Left hindlimb (tissue), 1 donor: ENCODE measurements around the gene HSD17B3.

Experiments used
- DNase-seq: peaks from one replicate; pipeline ENCODE4 v3.0.0-alpha.2; 2018

The HSD17B3 gene

DNA sequence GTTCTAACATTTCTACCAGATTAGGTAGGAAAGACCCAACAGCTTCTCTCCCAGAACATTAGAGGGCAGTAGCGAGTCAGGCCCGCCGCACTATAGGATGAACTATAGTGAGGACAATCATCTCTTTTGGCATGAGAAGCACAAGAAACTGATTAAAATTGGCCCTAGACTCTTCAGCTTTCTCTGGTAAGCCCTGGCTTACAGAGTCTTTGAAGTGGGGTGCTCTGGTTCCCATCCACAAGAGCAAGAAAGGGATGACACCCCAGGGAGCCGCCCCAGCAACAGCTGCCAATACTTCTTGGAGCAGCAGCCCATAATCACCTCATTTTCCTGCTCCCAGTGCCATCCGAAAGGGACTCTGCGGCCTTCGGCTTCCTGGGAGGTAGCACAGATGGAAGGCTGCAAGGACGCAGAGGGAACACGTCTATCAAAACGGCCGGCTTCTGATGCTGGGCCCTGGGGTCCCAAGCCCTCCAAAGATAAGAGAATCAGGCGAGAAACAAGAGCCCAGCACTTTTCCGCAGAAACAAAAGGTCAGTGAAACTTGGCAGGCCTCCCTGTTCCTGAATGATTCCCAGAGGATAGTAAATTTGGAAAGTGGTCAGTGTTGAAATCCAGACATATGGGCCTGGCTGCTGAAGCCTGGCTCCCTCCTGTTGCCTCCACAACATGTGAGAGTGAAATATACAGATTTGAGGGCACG, 69.3 kb downstream of the HSD17B3 start:
- peak; percentile 81 for DNase-seq

DNA sequence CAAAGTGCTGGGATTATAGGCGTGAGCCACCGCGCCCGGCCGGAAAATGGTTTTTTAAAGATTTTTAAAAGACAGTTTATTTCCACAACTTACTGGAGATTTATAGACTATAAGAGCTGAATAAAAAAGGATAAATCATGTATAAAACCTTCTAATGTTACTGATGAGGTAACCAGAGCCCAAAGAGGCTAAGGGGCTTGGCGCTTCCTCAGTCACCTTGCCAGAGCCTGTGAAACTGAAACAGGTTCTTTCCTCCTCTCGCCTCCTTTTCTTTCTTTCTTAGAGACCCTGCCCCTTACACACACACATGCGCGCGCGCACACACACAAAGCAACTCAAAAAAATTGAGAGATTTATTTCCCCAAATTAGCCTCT, 69.8 kb downstream of the HSD17B3 start:
- no peak for DNase-seq

DNA sequence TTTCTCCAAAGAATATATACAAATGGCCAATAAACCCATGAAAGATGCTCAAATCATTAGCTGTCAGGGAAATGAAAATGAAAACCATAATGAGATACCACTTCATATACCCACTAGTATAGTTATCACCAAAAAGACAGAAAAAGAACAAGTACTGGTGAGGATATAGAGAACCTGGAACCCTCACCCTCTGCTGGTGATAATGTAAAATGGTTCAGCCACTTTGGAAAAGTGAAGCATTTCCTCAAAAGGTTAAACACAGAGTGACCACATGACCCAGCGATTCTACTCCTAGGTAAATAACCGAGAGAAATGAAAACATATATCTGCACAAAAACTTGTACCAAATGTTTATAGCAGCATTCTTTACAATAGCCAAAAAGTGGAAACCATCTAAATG, 72.0 kb downstream of the HSD17B3 start:
- no peak for DNase-seq

DNA sequence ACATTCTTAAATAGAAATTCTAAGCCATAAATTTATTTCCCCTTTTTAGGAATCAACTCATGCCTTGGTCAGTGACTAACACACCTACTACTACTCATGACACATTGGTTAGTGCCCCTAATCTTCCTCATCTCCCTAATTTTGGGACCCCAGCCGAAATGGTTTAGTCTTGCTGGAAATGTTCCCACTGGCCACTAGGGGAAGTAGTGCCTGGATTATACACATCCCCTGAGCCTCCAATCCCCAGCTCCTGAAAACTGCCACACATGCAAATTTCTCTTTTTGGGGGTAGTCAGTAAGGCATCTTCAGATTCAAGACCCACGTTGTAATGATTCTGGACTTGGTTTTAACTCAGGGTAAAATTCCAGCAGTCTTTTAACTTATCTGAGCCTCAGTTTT, 79.8 kb downstream of the HSD17B3 start:
- DNase-seq: no peak

DNA sequence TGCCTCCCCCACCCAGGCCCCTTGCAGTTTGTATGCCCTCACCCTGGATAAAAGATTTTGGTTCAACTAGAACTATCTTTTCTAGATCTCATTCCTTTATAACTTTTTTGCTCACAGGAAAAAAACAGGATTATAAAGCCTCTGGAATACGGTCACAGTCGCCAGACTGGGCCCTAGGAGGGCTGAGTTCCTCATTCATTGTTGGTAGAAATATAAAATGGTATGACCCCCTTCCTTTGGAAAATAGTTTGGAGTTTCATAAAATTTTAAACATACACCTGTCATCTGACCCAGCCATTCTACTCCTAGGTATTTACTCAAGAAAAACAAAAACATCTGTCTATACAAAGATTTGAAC, 82.1 kb downstream of the HSD17B3 start:
- no peak for DNase-seq

DNA sequence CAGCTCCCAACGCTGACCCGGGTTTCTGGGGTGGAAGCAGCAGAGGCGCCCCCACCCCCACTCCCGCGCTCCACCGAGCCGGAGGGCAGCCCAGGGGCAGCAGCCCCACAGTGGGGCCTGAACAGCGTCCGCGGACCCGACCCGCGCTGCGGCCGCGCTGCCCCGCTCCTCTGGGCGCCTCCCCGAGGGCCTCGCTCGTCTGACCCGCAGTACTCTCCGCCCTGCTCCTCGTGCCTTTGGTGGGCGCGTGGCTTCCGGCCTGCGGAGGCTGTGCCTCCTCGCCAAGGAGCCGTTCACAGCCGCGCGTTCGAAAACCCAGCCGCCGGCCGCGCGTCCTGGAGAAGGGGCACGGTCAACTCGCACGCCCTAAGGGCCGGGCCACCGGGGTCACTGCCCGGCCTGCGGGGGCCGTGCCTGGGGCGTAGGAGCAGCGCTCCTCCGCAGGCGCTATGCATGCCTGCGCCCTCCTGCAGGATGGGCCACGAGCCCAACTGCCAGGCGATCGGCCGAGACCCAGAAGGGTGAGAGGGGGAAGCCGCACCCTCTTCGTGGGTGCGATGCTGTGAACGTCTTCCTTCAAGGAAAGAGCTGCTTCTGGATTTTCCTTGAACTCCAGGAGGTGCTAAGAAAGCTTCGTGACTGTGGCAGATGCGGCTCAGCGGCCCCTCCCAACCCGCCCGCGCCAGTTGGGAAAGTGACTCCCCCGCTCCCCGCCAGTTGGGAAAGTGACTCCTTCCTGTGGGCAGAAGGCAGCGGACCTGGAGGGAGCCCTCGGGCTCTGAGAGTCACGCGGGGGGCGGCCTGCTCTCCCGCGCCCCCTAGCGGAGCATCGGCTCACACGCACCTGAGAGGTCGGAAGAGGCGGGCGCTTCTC, 82.7 kb downstream of the HSD17B3 start:
- DNase-seq: peak; percentile 70

DNA sequence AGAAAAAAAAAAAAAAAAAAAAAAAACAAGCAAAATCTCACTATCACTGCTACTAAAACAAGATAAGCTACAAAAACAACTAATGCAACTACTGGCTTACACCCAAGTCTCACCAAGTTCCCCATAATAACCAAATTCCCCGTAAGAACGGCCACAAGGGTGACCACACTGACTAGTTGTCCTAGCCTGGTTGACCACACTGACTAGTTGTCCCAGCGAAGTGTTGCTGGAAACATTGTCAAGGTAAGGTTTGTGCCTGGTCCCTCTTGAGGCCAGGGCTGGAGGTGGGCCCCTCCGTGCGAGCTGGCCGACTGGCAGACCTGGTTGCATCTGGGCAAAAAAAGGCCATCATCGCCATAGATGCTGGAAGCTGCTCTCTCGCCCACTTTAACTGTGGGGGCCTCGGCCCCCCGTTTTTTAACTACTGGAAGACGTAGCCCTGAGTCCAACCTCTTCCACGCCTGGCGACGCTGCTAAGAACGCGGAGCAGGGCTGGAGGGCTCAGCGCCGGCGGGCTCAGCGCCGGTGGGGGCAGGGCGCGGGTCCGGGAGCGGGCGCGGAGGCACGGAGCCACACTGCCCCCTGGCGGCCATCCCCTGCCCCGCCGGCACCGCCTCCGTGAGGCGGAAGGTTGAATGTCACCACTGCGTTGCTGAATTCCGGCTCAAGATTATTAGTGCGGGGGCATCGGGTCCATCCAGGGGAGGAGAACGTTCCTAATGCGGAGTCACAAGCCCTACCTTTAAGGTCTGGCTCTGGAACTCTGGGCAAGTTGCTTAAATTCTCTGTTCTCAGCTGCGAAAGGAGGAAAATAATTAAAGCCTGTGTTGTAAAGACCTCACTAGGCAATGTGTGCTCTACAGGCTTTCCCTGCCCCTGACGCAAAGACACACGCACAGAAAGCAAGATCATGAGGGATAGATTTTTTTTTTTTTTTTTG, 84.0 kb downstream of the HSD17B3 start:
- DNase-seq: peak; percentile 84

DNA sequence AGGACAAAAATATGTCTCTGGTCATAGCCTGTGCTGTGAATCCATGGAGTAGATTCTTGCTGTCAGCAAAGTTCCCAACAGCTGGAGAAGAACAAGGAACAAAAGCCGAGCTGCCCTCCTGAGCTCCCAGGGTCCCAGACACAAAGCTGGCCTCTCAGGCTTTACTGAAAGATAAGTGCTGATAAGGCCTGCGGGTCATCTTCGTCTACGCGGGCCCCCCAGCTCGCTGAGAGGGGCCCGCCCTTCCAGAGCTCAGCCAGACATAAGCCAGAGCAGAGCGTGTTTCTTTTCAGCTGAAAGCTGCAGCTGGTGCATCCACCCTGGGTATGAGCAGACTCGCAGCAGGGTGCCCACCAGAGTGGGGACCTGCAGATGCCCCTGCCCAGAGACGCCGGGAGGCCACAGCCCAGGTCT, 84.7 kb downstream of the HSD17B3 start:
- no peak for DNase-seq

DNA sequence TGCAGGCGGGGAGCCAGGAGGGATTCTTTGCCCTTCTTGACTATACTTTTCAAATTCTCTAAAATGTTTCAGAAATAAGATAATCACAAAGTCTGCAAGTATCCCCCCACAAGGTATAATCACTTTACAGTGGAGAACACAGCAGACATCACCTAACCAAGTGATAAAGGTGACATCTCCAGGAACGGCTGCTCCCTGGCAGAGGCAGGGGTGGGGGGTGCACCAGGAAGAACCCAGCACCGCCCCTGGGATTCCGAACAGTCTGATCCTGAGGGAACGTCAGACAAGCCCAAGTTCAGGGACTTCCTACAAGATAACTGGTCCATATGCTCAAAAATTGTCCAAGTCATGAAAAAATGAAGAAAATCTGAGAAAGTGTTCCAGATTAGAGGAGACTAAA, 85.4 kb downstream of the HSD17B3 start:
- DNase-seq: no peak

DNA sequence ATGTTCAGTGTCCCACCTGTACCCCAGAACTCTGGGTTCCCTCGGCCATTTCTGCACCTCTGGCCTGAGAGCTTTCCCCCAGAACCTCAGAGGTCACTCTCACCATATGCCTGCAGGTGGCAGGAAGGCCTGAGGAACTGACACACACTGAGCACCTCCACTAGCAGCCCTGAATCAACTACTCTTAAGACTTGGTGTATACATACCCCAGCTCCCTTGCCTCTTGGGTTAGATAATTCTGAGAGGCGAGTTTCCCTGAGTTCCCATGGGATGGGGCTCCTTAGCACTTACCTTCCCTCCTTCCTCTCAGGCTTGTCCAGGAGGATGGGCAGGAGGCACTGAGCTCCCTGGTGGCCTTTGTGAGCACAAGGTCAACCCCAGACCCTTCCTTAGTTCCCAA, 86.1 kb downstream of the HSD17B3 start:
- no peak for DNase-seq

DNA sequence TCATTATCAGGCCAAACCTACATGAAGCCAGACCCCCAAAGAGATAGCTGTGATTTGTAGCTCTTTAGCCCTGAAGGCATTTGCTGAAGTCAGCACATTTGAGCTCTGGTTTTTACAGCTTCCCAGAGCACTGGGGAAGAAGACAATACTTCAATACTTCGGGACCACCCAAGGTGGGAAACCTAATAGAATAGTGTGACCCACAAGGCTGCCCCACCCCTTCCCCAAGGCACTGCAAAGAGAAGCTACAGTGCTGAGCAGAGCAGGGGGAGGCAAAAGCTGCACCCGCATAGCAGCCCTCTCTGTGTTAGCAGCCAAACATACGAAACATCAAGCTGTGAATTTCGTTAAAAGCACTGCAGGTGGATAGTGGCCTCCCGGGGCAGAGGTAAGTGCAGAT, 87.3 kb downstream of the HSD17B3 start:
- DNase-seq: no peak

DNA sequence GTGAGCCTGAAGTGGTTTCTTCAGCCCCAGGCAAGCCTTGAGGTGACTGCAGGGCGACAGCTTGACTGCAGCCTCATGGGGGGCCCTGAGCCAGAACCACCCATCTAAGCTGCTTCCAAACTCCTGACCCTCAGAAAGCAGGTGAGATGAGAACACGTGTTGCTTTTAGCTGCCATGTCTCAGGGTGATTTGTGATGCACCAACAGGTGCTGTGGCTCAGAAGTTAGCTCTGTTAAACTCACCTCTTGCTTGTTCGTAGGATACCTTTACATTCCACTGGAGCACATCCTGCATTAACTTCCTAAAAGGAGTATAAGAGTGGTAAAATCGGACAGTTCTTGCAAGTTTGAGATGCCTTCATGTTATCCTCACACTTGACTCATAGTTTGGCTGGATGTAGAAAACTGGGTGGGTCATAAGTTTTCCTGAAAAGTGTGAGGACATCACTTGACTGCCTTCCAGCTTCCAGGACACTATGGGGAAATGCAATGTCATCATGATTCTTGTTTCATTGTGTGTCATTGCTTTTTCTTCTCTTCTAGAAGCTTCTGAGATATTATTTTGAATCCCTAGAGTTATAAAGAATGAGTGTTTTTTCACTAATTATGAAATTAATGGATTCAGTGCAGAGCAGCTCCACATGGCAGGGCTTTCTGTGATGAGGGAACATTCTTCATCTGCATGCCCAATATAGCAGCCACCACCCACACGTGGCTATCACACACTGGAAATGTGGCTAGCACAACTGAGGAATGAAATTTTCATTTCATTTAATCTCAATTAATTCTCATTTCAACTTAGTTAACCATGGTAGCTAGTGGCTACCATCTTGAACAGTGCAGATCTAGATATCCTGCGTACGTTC, 92.3 kb downstream of the HSD17B3 start:
- no peak for DNase-seq

DNA sequence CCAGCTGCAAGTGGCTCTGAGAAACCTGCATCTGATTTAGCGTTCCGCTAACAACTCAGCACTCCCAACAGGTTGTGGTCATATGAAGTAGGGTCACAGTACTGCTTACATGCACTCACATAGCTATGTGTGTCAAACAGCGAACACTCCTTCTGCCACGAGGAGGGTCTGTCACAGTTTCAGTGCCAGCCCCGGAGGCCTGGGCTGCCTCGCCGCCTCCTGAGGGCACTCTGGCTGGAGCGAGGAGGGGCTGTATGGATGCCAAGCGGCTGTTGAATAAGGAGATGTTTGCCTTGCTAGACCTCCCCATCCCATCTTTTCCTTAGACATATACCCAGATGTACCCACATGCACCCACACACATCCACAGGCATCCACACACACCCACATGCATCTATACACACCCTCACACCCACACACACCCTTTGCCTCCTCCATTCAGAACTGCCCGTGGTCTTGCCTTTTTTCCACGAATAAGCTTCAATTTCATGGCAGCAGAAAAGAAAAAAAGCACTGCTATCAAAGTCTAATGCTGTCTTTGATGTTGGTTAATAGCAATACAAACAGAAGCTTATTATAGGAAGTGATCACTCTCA, 95.7 kb downstream of the HSD17B3 start:
- DNase-seq: no peak

DNA sequence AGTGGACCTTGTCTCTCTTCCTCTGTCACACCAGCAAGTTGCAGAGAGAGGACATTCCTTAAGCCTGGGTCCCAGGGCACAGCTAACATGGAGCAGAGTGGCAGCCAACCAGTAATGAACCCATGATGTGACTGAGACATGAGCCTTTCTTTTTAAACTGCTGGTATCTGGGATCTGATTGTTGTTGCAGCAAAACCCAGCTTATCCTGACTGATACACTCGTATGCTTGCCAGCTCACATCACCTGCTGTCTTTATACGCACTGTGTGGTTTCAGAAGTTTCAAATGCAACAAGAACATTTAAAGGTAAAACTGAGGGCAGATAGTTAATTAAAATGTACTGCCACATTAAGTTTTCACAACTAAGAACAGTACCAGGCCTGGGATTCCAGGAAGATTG, 97.1 kb downstream of the HSD17B3 start:
- DNase-seq: no peak

DNA sequence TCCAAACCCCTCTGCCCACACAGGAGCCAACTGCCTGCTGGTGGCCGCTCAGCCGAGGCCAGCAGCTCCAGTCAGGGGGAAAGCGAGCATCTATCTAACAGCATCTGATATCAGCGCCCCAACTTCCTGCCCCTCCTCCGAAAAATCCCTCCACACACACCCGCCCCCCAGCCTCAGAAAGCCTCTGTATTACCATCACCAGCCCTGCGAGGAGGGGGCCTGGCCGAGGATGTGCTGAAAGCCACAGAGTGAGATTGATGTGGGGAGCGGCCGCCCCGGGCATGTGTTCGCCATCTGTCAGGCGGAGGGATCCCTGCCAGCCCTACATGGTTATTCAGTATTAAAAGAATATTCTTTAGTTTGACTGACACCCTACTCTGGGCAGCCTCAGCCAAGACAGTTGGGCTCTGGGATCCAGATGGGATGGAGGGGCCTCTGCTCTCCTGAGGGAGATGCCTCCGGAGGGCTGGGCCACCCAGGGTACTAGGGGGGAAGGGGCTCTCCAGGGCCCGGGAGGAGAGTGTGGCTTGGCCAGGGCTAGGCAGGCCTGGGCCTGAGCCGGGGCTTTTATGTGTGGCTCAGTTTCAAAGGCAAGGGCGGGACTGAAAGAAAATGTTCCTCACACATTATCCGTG, 98.0 kb downstream of the HSD17B3 start:
- peak; percentile 85 for DNase-seq

DNA sequence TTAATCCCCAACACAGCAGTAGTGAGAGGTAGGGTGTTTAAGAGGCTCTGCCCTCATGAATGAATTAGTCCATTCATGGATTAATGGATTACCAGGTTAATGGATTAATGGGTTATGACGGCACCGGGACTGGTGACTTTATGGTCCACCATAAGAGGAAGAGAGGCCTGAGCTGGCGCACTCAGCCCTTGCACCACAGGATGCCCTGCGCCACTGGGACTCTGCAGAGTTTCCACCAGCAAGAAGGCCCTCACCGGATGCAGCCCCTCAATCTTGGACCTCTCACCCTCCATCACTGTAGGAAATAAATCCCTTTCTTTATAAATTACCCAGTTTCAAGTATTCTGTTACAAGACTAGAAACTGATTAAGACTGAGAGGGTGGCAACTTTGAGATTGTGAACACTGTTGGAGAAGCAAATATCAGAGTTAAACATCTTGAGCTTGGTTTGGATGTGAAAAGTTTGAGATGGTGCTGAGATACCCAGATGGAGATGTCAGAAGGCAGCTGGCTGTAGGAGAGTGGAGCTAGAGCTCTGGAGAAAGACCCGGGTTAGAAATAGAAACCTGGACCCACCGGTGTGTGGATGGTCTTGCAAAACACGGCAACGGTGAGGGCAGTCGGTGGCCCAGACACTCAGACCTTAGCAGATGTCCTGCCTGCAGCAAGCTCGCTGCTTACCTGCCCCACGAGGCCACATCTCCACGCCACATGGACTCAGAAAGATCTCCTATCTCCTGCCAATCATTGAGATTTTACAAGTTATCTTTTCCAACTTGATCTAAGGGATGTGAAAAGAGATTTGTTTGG, 98.8 kb downstream of the HSD17B3 start:
- DNase-seq: no peak

DNA sequence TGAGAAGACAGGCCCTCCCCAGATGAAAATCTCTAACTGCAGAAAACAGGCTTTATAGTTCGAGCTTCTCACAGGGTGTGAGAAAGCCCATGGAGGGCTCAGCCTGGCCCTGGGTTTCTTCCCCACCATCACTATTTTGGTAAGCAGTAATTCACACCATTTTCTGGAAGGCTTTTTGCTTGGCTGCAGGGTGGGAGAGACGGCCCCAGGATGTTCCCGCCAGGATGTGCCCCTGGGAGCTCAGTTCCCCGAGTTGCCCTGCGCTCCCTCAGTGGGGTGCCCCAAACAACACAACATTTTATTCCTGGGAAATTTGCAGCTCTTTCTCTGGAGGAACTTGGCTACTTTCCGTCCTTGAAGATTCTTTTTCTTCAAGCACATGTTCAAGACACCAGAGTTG, 100.8 kb downstream of the HSD17B3 start:
- DNase-seq: no peak

DNA sequence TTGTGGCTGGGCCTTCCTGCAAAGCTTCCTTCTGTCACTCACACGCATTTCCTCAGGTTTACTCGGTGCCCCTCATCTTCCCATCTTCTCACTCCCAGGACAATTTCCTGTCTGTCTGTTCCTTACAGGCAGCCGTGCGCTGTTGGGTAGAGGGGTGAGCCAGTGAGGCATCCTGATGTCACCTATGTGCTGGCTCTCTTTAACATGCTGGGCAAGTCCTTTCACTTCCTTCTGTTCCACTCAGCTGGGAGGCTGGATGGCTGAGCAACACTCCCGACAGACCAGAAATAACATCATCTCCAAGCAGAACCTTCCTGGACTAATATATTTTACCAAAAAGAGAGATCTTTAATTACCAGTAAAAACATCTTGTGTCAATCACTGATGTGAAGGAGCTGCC, 103.0 kb downstream of the HSD17B3 start:
- no peak for DNase-seq

DNA sequence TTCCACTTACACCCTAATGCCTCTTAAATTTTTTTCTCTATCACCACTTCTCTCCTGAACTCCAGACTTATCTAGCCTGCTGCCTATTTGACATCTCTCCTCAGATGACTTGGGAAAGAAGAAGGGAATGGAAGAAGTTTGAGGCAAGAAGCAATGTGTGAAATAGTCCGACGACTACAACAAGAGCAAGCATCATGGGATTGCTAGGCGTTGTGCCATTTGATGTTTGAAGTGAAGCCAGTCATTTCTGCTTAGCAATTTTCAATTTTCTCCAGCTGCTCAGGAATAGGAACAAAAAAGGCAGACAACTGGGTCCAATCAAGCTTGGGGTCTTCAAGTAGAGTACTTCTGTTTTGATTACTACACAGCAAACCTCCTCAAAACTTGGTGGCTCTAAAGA, 106.4 kb downstream of the HSD17B3 start:
- DNase-seq: no peak

DNA sequence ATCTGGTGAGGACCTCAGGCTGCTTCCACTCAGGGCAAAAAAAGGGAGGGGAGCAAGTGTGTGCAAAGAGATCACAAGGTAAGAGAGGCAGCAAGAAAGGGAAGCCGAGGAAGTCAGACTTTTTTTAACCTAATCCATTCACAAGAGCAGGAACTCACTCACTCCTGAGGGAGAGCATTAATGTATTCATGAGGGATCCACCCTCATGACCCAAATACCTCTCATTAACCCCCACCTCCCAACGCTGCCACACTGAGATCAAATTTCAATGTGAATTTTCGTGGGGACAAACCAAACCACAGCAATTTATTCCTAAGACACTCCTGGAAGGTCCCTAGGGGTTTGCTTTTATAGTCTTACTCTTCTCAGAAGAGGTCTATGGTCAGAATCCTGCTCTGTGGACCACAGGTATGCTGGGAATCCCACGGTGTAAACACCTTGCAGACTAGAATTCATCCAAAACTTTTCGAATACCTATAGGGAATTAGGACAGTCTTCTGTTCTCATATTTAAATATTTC, 108.7 kb downstream of the HSD17B3 start:
- no peak for DNase-seq
